ENCODE data around the gene AFF4.
"Not testable (repeated sequence)": the region's sequence is repeated elsewhere in the genome, so short reads cannot be mapped to it uniquely, and the experiment has no call there.

AFF4 gene

DNA sequence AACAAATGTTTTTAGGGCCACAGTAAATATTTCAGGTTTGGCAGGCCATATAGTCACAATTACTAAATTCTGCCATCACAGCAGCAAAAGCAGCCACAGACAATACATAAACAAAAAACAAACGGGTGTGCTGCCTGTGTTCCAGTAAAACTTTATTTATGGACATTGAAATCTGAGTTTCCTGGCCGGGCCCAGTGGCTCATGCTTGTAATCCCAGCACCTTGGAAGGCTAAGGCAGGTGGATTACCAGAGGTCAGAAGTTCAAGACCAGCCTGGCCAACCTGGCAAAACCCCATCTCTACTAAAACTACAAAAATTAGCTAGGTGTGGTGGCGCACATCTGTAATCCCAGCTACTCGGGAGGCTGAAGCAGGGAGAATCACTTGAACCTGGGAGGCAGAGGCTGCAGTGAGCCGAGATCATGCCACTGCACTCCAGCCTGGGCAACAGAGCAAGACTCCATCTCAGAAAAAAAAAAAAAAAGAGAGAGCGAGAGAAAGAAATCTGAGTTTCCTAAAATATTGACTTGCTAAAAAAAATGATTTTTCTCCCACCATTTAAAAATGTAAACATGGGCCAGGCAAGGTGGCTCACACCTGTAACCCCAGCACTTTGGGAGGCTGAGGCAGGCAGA lies 7.2 kb downstream of the AFF4 start:
- not testable (repeated sequence) for DNase-seq

DNA sequence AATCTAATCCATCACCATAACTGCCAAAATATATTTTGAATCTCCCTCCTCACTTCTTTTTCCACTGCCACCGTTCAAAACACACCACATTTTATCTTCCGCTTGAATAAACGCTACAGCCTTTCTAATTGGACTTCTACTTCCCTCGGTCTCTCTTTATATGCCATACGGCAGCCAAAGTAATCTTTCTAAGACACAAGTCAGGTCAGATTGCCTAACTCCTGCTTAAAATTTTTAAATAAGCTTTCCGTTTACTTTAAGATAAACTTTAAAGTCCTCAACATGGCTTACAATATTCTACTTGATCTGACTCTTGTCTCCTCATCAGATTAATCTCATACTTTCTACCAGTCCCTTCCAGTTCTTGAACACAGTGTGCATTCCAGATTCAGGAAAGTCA lies 9.7 kb downstream of the AFF4 start:
- DNase-seq, result no peak

DNA sequence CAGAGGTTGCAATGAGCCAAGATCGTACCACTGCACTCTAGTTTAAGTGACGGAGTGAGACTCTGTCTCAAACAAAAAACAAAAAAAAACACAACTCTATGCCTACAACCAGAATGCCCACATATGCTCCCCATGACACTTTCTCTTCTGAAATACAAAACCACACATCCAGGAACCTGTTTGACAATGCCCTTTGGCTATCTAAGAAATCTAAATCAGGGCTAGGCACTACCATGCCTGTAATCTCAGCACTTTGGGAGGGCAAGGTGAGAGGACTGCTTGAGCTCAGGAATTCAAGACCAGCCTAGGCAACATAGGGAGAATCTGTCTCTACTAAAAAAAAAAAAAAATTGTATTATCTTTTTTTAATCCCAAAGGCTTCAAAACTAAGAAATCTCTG lies 10.6 kb downstream of the AFF4 start:
- DNase-seq, result no peak

DNA sequence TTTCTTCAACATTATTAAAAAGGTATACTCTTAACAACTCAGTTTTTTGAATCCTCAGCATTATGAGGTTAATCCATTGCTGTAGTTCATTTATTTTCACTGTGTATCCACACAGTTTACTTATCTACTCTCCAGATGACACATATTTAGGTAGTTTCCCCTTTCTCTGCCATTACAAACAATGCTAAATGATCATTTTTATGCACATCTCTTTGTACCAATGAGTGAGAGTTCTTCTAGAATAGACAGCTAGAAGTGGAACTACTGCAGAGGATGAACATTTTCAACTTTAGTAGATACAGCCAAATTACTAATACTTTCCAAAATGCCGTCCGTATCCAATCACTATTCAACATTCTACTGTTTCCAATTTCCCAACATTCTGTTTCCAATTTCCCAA lies 11.5 kb downstream of the AFF4 start:
- no peak for DNase-seq

DNA sequence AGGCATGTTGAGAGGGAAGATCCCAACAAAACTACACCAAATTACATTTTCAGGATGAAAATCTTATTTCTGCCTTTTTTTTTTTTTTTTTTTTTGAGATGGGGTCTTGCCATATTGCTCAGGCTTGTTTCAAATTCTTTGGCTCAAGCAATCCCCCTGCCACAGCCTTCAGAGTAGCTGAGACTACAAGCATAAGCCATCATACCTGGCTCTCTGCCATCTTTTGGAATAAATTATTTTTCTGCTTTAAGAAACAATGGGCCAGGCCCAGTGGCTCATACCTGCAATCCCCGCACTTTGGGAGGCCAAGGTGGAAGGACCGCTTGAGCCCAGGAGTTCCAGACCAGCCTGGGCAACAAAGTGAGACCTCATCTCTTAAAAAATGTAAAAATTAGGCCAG lies 14.3 kb downstream of the AFF4 start:
- DNase-seq, result no peak

DNA sequence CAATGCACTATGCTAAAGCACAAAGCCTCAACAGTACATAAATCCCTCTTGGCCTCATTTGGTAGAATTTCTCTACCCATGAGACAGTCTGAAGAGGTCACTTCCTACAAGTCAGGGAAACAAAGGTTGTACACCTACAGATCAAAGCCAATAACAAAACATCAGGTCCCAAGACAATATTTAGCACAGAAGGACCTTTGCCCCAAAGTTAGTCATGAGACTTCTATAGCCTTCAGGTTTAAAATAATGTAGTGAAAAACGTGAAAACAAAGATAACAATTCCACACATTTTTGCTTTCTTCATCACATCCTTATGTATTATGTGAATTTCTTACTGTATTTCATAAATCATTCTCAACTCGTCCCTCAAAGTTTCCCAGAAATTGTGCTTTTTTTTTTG lies 15.8 kb downstream of the AFF4 start:
- DNase-seq, result no peak

DNA sequence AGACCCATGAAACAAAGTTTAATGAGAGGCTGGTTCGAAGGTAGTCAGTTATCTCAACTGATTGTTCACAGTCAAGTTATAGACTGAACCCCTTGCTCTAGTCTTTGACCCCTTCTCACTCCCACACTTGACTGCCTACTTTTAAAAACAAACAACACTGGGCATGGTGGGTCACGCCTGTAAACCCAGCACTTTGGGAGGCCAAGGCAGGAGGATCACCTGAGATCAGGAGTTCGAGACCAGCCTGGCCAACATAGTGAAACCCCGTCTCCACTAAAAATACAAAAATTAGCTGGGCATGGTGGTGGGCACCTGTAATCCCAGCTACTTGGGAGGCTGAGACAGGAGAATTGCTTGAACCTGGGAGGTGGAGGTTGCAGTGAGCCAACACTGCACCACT lies 18.1 kb downstream of the AFF4 start:
- not testable (repeated sequence) for DNase-seq

DNA sequence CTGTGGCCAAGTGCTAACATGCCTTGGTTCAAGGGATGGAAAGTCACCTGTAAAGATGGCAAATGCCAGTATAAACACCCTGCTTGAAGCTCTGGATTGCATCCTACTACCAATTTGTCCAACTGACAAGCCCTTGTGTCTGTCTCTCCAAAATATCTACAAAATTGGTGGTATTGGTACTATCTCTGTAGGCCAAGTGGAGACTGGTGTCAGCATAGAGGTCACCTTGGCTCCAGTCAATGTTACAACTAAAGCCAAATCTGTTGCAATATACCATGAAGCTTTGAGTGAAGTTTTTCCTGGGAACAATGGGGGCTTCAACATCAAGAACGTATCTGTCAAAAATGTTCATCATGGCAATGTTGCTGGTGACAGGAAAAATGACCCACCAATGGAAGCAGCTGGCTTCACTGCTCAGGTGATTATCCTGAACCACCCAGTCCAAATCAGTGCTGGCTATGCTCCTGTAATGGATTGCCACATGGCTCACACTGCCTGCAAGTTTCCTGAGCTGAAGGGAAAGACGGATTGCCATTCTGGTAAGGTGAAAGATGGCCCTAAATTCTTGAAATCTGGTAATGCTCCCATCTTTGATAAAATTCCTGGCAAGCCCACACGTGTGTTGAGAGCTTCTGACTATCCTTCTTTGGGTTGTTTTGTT lies 19.9 kb downstream of the AFF4 start:
- no peak for DNase-seq

DNA sequence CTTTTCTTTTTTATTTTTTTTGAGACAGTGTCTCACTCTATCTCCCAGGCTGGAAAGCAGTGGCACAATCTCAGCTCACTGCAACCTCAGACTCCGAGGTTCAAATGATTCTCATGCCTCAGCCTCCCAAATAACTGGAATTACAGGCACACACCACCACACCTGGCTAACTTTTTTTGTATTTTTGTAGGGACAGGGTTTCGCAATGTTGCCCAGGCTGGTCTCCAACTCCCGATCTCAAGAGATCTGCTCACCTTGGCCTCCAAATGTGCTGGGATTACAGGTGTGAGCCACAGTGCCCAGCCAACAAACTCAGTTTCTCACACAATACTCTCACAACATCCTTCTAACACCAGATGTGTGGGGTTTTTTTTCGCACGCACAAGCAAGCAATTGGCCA lies 22.1 kb downstream of the AFF4 start:
- no peak for DNase-seq

DNA sequence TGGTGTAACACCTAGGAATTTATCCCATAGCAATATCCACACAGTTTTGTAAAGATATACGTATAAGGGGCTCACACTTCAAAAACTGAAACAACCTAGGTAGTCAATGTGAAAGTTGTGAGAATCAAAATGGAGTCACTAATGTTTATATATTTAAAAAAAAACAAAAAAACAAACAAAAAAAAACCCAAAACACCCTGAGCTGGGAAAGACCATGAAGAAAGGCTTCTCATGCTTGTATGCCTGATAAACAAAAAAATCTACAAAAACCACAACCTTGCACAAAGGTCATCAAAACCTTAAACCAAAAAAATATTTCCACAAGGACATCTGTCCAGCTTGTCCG lies 35.4 kb downstream of the AFF4 start:
- DNase-seq, result no peak

DNA sequence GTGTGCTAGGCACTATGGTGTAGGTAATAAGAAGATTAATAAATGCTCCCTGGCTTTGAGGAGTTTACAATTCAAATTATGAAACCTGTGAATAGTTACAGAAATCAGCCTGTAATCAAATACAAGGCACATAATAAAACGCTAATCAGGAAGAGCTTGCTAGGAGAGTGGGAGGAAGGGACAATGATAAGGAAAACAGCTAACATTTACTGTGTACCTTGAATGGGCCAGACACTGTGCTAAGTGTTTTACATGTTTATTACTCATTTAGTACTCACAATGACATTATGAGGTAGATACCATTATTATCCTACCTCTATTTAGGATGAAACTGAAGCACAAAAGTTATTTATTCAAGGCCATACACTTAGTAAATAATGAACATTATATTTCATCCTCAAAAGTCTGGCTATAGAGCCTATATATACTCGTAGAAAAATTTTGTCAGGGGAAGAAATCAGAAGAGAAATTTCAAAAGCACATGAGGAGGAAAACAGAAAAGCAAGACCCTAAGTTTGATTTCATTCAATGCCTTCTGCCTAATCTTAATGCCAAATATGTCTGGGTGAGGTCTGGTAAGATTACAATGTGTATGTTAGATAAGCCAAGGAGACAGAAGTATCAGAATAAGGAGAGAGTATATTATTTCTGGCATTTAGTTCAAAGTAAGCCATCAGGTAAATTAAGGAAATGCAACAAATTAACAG lies 35.9 kb downstream of the AFF4 start:
- DNase-seq, result no peak

DNA sequence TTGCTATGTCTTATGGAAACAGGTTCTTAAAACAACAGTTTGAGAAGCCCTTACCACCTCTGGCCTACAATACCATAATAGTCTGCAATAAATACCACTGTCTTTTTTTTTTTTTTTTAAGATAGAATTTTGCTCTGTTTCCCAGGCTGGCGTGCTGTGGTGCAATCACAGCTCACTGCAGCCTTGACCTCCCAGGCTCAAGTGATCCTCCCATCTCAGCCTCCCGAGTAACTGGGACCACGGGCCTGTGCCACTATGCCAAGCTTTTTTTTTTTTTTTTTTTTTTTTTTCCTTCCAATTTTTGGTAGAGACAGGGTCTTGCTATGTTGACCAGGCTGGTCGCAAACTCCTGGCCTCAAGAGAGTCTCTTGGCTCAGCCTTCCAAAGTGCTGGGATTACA lies 37.0 kb downstream of the AFF4 start:
- no peak for DNase-seq

DNA sequence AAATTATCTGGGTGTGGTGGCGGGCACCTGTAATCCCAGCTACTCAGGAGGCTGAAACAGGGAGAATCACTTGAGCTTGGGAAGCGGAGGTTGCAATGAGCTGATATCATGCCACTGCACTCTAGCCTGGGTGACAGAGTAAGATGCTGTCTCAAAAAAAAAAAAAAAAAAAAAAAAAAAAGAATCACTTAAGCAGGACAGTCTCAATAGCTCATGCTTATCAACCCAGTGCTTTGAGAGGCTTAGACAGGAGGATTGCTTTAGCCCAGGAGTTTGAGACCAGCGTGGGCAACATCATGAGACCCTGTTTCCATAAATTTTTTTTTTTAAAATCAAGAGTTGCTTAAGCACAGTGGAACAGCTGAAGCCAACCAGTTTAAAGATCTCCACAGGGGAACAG lies 47.3 kb downstream of the AFF4 start:
- no peak for DNase-seq

DNA sequence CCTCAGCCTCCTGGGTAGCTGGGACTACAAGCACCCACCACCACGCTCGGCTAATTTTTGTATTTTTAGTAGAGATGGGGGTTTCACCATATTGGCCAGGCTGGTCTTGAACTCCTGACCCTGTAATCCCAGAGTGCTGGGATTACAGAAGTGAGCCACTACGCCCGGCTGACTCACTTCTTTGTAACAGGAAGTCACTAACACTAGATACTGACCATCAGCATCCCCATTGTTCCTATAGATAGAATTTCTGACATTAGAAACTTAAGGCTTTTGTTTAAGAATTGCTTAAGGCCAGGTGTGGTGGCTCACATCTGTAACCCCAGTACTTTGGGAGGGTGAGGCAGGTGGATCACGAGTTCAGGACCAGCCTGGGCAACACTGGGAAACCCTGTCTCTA lies 47.8 kb downstream of the AFF4 start:
- DNase-seq, result no peak

DNA sequence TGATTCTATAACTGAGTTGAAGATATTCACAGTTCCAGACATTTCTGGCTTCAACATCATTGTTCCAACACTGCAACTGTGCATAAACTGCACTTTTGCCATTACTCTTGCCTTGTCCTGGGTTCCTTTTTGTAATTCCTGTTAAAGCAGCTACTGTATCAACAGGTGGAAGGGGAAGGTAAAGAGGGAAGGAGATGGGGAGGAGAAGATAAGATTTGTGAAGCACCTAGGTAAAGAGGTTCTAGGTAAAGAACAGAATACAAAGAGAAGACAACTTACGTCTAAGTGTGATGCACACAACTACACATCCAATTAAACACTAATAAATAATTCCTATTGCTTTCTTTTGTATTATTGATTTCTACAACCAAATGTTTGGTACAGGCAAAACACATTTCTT lies 53.7 kb downstream of the AFF4 start:
- DNase-seq, result no peak

DNA sequence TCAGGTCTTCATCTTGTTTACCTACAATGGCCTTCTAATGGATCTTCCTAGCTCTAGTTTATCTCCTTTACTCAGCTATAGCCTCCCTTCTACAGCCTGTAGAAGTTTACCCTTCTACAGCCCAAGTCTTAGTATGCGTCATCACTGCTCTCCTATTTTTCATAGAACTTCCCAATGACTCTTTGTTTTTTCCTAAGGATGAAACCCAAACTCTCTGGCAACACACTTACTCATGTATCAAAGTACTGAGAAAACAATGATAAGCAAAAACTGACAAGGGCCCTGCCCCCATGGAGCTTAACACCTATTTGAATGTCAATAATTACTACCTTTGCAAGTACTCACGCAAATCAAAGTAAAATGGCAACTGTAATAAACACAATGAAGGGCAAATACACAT lies 56.3 kb downstream of the AFF4 start:
- no peak for DNase-seq

DNA sequence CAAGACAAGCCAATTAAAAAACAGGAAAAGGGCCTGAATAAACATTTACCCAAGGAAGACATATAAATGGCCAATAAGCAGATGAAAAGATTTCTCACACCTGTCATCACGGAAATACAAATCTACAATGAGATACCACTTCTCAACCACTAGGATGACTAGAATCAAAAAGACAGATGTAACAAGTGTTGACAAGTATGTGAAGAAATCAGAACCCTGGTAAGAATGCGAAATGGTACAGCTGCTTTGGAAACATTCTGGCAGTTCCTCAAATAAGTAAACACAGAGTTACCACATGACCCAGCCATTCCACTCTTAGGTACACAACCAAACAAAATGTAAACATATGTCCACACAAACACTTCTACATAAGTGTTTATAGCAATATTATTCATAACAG lies 57.5 kb downstream of the AFF4 start:
- no peak for DNase-seq

DNA sequence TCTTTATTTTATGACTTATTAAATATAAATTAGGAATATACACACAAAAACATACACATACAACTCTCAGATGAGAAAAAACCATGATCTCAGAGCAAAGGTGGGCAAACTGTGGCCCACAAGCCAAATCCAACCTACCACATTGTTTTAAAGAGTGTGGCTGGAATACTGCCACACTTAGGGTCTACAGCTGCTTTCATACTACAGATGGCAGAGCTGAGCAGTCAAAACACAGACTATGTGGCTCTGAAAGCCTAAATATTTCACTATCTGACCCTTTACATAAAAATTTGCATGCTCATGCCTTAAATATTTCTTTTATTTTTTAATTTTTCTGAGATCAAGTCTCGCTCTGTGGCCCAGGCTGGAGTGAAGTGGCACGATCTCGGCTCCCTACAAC lies 61.7 kb downstream of the AFF4 start:
- DNase-seq, result no peak

DNA sequence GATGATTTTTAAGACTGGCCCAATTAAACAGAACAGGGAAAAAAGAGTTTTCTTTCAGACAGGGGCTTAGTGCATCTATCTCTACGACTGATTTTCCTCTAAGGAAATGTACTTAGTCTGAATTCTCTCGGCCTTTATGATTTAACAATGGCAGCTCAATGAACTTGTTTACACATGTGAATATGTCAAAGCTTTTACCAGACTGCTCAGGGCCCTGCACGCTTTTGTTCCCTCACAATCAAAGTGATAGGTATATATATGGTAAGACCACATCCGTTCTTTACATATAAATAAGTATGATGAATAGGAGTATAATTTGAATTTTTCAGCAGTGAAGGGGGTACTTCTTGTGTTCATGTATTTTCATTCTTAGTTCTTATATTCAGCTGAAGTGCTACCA lies 62.4 kb downstream of the AFF4 start:
- DNase-seq, result no peak

DNA sequence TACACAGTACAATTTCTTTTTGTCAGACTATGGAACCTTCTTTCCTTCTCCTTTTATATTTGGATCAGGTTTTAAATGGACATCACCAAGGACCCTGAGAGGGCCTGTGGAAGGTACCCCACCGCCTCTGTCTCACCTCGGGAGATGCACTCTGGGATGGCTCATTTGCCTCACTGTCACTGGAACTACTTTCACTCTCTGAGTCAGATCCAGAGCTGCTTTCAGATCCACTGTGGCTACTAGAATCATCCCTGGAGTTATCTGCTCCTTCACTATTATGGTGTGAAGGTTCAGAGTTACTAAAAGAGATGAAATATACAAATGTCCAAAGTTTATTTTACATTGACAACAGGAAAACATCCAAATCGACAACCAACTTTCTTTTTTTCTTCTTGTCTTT lies 65.3 kb downstream of the AFF4 start:
- DNase-seq, result peak; percentile 29

DNA sequence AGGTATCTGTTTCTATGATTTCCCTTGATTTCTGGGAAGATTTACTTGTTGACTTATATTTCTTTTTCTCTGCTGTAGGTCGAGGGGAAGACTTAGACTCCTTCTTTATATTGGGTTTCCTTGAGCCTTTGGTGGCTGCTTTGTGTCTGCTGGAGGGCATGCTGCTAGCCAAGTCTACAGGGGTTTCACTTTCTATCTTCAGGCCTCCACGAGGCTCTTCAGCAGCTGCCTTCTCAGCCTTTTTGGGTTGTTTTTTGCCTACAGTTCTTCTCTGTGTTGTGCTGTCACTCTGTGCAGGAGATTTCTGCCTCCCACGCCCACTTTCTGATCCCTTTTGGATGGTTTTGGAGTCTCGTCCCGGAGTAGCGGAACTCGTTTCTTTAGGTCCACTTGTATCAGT lies 66.7 kb downstream of the AFF4 start:
- no peak for DNase-seq

DNA sequence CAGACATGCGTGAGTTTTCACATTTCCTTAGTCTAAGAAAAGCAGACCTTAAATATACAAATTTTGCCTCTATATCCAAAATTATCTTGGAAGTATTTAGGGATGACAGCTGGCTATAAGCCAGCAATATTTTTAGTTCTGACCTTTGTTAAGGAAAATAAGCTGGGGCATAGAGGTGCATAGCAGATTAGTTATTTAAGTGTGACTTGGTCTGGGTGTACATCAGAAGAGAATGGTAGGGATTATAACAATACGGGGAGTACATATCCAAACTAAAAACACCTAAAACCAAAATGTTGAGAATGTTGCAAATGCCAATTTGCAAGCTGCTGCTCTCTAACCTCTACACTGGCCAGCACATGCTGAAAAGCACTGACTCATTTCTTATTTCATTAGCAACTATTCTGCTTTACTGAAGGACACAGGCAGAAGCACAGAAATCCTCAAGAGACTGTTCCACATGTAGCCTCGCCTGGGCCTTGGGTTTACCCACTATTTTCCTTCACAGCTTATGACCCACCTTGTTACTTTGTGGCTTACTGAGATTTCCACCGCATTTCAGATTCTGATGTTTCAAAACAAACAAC lies 67.6 kb downstream of the AFF4 start:
- no peak for DNase-seq

DNA sequence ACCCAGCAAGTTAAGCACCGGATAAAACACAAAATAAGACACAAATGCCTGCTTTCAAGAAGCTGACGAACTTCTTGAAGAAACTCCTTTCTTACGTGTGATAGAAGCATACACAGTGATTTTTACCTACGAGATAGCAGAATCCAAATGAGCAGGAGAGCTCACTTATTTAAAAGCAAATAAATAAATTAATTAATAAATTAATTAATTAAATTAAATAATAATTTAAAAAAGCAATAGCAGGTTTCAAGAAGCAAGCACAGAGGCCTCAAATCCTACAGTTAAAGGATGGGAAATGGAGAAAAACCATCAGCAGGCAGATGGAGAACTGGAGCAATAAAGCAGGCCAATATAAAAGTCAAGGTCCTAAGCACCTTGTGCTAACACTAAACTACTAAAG lies 72.6 kb downstream of the AFF4 start:
- DNase-seq, result no peak

DNA sequence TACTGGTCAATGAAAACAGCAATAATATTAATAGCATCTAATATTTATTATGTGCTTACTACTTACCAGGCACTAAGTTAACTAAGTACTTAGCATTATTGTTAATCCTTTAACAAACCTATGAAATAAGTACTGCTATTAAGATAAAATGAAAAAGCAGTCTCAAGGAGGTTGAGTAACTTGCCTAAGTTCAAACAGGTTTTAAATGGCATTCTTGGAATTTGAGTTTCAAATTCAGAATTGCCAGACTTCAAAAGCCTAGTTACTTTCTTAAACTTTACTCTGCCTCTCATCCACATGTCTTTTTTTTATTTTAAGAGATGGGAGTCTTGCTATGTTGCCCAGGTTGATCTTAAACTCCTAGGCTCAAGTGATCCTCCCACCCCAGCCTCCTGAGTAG lies 73.9 kb downstream of the AFF4 start:
- DNase-seq, result no peak
